ENCODE measurements around the gene C22orf15.
A peak's percentile ranks its signal among the peaks of the same experiment; 100 is the strongest.

Gene C22orf15

DNA sequence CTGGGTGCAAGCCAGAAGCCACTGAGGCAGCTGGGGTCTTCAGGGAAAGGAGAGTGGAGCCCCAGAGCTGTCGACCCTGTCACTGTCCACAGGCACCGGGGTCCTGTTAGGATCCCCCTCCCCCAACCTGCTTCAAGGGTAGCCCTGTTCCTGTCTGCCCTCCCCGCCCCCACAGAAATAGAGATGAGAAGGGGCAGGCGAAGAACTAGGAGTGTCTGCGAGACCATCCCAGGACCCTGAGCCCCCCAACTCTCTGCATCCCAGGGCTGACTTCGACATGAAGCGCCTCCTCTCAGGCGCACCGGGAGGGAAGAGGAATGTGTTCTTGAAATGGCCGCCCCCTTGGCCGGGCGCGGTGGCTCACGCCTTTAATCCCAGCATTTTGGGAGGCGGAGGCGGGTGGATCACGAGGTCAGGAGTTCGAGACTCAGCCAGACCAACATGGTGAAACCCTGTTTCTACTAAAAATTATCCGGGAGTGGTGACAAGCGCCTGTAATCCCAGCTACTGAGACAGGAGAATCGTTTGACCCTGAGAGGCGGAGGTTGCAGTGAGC, 11.3 kb upstream of the C22orf15 start:
- TF ChIP-seq, protein P1, sequence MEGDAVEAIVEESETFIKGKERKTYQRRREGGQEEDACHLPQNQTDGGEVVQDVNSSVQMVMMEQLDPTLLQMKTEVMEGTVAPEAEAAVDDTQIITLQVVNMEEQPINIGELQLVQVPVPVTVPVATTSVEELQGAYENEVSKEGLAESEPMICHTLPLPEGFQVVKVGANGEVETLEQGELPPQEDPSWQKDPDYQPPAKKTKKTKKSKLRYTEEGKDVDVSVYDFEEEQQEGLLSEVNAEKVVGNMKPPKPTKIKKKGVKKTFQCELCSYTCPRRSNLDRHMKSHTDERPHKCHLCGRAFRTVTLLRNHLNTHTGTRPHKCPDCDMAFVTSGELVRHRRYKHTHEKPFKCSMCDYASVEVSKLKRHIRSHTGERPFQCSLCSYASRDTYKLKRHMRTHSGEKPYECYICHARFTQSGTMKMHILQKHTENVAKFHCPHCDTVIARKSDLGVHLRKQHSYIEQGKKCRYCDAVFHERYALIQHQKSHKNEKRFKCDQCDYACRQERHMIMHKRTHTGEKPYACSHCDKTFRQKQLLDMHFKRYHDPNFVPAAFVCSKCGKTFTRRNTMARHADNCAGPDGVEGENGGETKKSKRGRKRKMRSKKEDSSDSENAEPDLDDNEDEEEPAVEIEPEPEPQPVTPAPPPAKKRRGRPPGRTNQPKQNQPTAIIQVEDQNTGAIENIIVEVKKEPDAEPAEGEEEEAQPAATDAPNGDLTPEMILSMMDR (IDR thresholded peaks at IDR 0.05; ENCODE audit: insufficient read depth, low read depth, low read length, missing control alignments), result no peak
- peak overlapping the region; percentile 98 for H3K4me3 ChIP-seq (ENCODE audit: low read depth, low read length)
- no peak for DNase-seq (ENCODE audit: low read depth)

GRCh38 chr22:23752090-23752691, 10.6 kb upstream of the C22orf15 start:
- TF ChIP-seq, protein P1 (IDR thresholded peaks at IDR 0.05; ENCODE audit: insufficient read depth, low read depth, low read length, missing control alignments), result no peak
- H3K4me3 ChIP-seq (ENCODE audit: low read depth, low read length), result peak overlapping the region; percentile 98
- peak; percentile 51 for DNase-seq (ENCODE audit: low read depth)

DNA sequence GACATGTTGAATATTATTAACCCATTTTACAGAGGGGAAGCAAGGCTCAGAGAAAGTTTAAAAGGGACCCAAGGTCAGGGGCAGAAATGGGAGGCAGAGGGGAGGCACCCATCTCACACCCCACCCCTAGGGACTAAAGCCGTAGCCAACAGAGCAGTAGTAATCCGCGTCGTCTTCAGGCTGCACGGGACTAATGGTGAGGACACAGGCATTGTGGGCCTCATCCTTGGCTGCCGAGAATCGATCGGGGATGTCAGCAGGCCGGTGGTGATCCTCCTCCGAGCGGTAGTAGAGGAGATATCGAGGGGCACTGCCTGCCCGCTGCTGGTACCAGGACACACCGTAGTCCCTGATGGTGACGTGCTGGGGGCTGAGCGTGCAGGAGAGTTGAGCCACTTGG, 10.0 kb upstream of the C22orf15 start:
- H3K4me3 ChIP-seq (ENCODE audit: low read depth, low read length), result no peak overlapping the region; the same call in 1 of the 2 replicates
- TF ChIP-seq, protein P1 (IDR thresholded peaks at IDR 0.05; ENCODE audit: insufficient read depth, low read depth, low read length, missing control alignments), result no peak
- no peak for DNase-seq (ENCODE audit: low read depth)

GRCh38 chr22:23753385-23753784, 9.4 kb upstream of the C22orf15 start:
- TF ChIP-seq, protein P1 (IDR thresholded peaks at IDR 0.05; ENCODE audit: insufficient read depth, low read depth, low read length, missing control alignments), result no peak
- peak overlapping the region; percentile 21 for H3K4me3 ChIP-seq (ENCODE audit: low read depth, low read length)
- no peak for DNase-seq (ENCODE audit: low read depth)

DNA sequence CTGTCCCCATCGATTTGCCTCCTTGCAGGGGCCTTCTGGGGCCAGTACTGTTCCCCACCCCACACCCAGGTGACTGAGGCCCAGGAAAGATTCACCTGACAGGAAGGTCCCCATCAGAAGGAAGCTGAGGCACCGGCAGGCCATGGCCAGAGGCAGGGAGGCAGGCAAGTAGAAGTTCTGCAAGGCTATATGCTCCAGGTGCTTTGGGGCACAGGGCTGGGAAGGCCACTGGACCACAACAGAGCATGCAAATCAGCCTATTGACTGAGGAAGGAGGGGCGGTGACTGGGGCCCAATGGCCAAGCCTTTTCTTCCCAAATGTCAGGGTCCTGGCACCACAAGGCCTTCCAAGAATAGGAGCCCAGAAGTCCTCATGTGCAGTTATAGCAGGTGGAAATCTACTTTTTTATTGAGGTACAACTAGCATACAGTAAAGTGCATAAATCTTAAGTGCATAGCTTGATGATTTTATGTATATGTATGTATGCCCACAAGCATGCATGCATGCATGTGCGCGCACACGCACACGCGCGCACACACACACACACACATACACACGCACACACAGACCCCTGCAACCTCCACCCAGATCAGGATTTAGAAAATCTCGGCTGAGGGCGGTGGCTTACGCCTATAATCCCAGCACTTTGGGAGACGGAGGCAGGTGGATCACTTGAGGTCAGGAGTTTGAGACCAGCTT, 8.4 kb upstream of the C22orf15 start, which contains the start of gene VPREB3:
Gene VPREB3 (minus strand): TSS at position 206 of the 700 bp plus-strand sequence. CDS start 62 bp downstream, at position 144.
- DNase-seq (ENCODE audit: low read depth), result peak; percentile 31
- H3K4me3 ChIP-seq (ENCODE audit: low read depth, low read length), result peak within 1 kb of the TSS; percentile 21
- TF ChIP-seq, protein P1 (IDR thresholded peaks at IDR 0.05; ENCODE audit: insufficient read depth, low read depth, low read length, missing control alignments), result no peak

GRCh38 chr22:23754980-23755636, 7.7 kb upstream of the C22orf15 start:
- H3K4me3 ChIP-seq (ENCODE audit: low read depth, low read length), result no peak overlapping the region
- no peak for DNase-seq (ENCODE audit: low read depth)
- TF ChIP-seq, protein P1 (IDR thresholded peaks at IDR 0.05; ENCODE audit: insufficient read depth, low read depth, low read length, missing control alignments), result no peak
